ENCODE measurements around the gene TNFSF11. TPM values are rescaled to one million over a fixed set of nuclear protein-coding genes. Genes with fewer than 3 reads are reported as not detected.

The TNFSF11 gene
- total RNA-seq, 1 experiment from 2014 or later: 0.14 TPM

- no peak for DNase-seq (ENCODE audit: low read depth)
Measured at GRCh38 chr13:42610649-42611048, 36.7 kb downstream of the TNFSF11 start.

- no peak for DNase-seq (ENCODE audit: low read depth)
Measured at GRCh38 chr13:42611086-42611779, 37.3 kb downstream of the TNFSF11 start.

GRCh38 chr13:42612021-42612765, 38.2 kb downstream of the TNFSF11 start:
- DNase-seq (ENCODE audit: low read depth): peak; percentile 41

- no peak for DNase-seq (ENCODE audit: low read depth)
Measured at GRCh38 chr13:42614436-42615035, 40.6 kb downstream of the TNFSF11 start.

GRCh38 chr13:42615691-42616090, 41.7 kb downstream of the TNFSF11 start:
- peak; percentile 60 for DNase-seq (ENCODE audit: low read depth)

GRCh38 chr13:42617221-42617620, 43.3 kb downstream of the TNFSF11 start:
- DNase-seq (ENCODE audit: low read depth): no peak

- no peak for DNase-seq (ENCODE audit: low read depth)
Measured at GRCh38 chr13:42623916-42624315, 50.0 kb downstream of the TNFSF11 start.

GRCh38 chr13:42625611-42626010, 51.7 kb downstream of the TNFSF11 start:
- no peak for DNase-seq (ENCODE audit: low read depth)

- DNase-seq (ENCODE audit: low read depth): no peak
Measured at GRCh38 chr13:42626176-42626860, 52.4 kb downstream of the TNFSF11 start.

GRCh38 chr13:42628666-42629065, 54.7 kb downstream of the TNFSF11 start:
- DNase-seq (ENCODE audit: low read depth): no peak

GRCh38 chr13:42631181-42631580, 57.2 kb downstream of the TNFSF11 start:
- no peak for DNase-seq (ENCODE audit: low read depth)

- DNase-seq (ENCODE audit: low read depth): peak; percentile 11
Measured at GRCh38 chr13:42633495-42633894, 59.5 kb downstream of the TNFSF11 start.

- DNase-seq (ENCODE audit: low read depth): no peak
Measured at GRCh38 chr13:42638101-42638500, 64.1 kb downstream of the TNFSF11 start.

GRCh38 chr13:42638886-42639285, 64.9 kb downstream of the TNFSF11 start:
- no peak for DNase-seq (ENCODE audit: low read depth)

- DNase-seq (ENCODE audit: low read depth): no peak
Measured at GRCh38 chr13:42643076-42643475, 69.1 kb downstream of the TNFSF11 start.

GRCh38 chr13:42644841-42645240, 70.9 kb downstream of the TNFSF11 start:
- no peak for DNase-seq (ENCODE audit: low read depth)

- no peak for DNase-seq (ENCODE audit: low read depth)
Measured at GRCh38 chr13:42645717-42646116, 71.8 kb downstream of the TNFSF11 start.

GRCh38 chr13:42649141-42649540, 75.2 kb downstream of the TNFSF11 start:
- no peak for DNase-seq (ENCODE audit: low read depth)

GRCh38 chr13:42649831-42650230, 75.9 kb downstream of the TNFSF11 start:
- DNase-seq (ENCODE audit: low read depth): no peak

- DNase-seq (ENCODE audit: low read depth): no peak
Measured at GRCh38 chr13:42650506-42650905, 76.6 kb downstream of the TNFSF11 start.

GRCh38 chr13:42651936-42652641, 78.1 kb downstream of the TNFSF11 start:
- no peak for DNase-seq (ENCODE audit: low read depth)
